Suprapubic skin (tissue), 3 donors: ENCODE data around the gene LDLRAD4.

Experiments used
- CTCF ChIP-seq, 2 donors: fragments of 200-600 bp in 1 of 2; fragments of 450-650 bp in 1 of 2; sonication (generic) in 1 of 2; IDR thresholded peaks; one replicate each; pipeline ENCODE4 v1.5.1; 2016 to 2019; ENCODE audit warnings: antibody characterized with exemption in 2 of 2, mild to moderate bottlenecking in 1 of 2, moderate library complexity in 1 of 2
- EP300 ChIP-seq: sonication (generic); formaldehyde crosslinking; IDR thresholded peaks from one replicate; pipeline ENCODE4 v1.6.1; 2017; ENCODE audit warnings: antibody characterized with exemption

- no peak for TF ChIP-seq EP300
- no peak for TF ChIP-seq CTCF (IDR thresholded peaks at IDR 0.05)
These were observed 31.9 kb upstream of the LDLRAD4 start for GRCh38 chr18:13186687-13187086.
